IPS-NIHi11 (cell line): ENCODE data around the gene ZNF3.
"Not testable (repeated sequence)": the region's sequence is repeated elsewhere in the genome, so short reads cannot be mapped to it uniquely, and the experiment has no call there.

Experiments used
- DNase-seq: peaks from one replicate; pipeline ENCODE4 v3.0.0; 2012; ENCODE audit warnings: mixed read lengths, low spot score

Gene ZNF3

DNA sequence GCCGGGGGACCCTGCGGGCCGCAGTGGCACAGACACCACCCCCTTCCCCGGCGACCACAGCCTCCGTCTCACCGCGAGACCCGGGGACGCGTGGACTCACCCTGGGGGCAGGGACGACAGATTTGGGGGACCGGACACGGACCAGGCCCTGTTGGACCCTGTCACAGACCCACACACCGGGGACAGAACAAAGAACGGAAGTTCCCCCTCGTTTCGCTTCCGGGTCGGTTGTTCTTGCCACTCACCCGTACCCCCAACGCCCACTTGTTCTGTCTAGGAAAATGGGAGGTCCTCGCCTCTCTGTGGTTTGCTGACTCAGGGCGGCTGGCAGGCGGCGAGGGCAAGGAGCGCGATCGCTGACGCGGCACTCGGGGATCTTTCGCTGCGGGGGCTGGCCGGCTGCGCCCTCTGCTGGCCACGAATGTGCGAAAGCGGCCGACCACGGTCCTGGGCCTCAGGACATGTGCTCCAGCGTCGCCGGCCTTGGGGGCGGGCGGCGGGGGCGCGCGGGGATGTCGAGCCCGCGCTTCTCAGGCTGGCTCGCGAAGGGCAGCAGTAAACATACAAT lies at the start of gene ZNF3:
Gene ZNF3, minus strand, starts transcription at position 189 of the 568 bp plus-strand sequence. CDS start 4,366 bp downstream, outside the sequence.
- DNase-seq: peak; percentile 93

- DNase-seq: peak; percentile 88
These were observed 49.3 kb upstream of the ZNF3 start for GRCh38 chr7:100130608-100131453.

- not testable (repeated sequence) for DNase-seq
These were observed 48.7 kb upstream of the ZNF3 start for GRCh38 chr7:100130220-100130607.

GRCh38 chr7:100128637-100128963 lies 47.1 kb upstream of the ZNF3 start:
- no peak for DNase-seq

- no peak for DNase-seq
These were observed 46.5 kb upstream of the ZNF3 start for GRCh38 chr7:100127866-100128636.

DNA sequence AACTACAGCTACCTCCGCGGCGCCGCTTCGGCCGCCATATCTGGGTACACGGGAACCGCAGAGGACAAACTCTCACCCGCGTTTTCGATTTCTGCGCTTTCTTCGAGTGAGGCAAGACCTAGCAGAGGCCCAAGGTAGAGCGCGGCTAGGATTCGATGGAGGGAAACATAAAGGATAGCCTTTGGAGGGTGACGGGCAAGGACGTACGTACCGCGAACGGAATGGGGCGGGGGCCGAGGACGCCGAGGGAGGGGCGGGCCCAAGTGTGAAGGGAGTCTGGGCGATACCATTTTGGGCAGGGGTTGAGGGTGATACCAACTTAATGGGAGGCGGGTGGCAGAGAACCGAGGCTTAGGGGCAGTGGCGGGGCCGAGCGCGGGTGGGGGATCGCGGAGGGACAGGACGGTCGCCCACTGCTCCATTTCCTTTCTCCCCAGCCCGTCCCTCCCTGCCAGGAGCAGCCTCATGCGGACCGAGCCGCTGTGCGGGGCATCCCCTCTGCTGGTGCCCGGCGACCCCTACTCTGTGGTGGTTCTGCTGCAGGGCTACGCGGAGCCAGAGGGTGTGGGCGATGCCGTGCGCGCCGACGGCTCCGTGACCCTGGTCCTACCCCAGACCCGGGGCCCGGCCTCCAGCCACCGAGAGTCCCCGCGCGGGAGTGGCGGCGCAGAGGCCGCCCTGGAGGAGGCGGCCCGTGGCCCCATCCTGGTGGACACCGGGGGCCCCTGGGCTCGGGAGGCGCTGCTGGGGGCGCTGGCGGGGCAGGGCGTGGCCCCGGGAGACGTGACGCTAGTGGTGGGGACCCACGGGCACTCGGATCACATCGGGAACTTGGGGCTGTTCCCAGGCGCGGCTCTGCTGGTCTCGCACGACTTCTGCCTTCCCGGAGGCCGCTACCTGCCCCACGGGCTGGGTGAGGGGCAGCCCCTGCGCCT lies 45.7 kb upstream of the ZNF3 start, which contains the start of gene MBLAC1:
Gene MBLAC1, plus strand, starts transcription at position 37 of the 935 bp plus-strand sequence. Its CDS starts 429 bp downstream, at position 466.
- DNase-seq: peak; percentile 87

DNA sequence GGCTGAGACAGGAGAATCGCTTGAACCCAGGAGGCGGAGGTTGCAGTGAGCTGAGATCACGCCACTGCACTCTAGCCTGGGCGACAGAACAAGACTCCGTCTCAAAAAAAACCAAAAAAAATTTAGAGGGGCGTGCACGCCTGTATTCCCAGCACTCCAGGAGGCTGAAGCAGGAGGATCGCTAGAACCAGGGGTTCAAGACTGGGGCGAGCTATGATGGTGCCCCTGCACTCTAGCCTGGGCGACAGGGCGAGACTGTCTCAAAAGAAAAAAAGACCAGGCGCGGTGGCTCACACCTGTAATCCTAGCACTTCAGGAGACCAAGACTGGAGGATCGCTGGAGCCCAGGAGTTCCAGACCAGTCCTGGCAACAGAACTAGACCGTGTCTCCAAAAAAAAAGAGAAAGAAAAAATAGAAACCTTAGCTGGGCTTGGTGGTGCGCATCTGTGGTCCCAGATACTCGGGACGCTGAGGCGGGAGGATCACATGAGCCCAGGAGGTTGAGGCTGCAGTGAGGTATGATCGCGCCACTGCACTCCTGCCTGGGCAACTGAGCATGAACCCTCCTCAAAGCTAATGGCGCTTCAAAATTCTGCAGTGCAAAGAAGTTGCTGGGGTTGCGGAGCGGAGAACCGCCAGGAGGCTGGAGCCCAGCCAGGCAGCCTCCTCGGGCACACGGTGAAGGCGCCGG lies 44.9 kb upstream of the ZNF3 start:
- DNase-seq: no peak

DNA sequence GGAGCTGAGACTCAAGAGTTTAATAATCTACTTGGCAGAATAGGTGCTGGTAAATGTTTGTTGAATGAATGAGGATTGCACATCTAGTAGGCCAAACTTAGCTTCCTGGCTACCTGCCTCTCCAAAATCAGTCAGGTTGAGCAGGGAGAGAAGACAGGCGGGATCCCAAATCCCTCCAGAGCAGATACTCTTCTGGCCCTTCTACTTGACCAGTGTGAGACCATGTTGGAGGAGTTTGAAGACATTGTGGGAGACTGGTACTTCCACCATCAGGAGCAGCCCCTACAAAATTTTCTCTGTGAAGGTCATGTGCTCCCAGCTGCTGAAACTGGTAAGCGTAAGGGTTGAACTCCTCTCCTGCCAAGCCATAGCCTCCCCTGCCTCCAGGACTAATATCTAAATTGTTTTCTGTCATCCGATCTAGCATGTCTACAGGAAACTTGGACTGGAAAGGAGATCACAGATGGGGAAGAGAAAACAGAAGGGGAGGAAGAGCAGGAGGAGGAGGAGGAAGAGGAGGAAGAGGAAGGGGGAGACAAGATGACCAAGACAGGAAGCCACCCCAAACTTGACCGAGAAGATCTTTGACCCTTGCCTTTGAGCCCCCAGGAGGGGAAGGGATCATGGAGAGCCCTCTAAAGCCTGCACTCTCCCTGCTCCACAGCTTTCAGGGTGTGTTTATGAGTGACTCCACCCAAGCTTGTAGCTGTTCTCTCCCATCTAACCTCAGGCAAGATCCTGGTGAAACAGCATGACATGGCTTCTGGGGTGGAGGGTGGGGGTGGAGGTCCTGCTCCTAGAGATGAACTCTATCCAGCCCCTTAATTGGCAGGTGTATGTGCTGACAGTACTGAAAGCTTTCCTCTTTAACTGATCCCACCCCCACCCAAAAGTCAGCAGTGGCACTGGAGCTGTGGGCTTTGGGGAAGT lies 43.0 kb upstream of the ZNF3 start:
- no peak for DNase-seq

GRCh38 chr7:100122568-100122967 lies 41.0 kb upstream of the ZNF3 start:
- DNase-seq: no peak

DNA sequence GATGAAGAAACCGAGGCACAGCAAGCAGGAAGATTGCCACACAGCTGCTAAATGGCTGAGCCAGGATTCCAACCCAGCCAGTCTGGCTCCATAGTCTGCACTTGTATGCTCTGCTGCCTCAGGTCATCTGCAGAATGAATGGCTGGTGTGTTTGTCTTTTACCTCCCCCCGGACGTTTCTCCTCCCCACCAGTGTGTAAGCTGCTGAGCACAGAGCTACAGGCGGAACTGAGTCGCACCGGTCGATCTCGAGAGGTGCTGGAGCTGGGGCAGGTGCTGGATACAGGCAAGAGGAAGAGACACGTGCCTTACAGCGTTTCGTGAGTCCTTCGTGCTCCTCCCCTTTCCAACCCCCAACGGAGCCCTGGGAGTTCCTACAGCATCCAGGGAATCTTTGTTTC lies 40.5 kb upstream of the ZNF3 start:
- DNase-seq: no peak

- DNase-seq: no peak
These were observed 39.2 kb upstream of the ZNF3 start for GRCh38 chr7:100120733-100121036.

- peak; percentile 66 for DNase-seq
These were observed 38.6 kb upstream of the ZNF3 start for GRCh38 chr7:100119970-100120732.

GRCh38 chr7:100119072-100119969 lies 37.8 kb upstream of the ZNF3 start, which contains the start of the genes CNPY4 and TAF6:
CNPY4 (plus strand) TSS chr7:100119634; CDS start chr7:100119745, 111 bp downstream.
TAF6 (minus strand) TSS chr7:100119358; CDS start chr7:100114209, 5,149 bp downstream.
- DNase-seq: peak; percentile 98

- DNase-seq: no peak
These were observed 37.0 kb upstream of the ZNF3 start for GRCh38 chr7:100118388-100119071.

- no peak for DNase-seq
These were observed 33.5 kb upstream of the ZNF3 start for GRCh38 chr7:100115026-100115425.

DNA sequence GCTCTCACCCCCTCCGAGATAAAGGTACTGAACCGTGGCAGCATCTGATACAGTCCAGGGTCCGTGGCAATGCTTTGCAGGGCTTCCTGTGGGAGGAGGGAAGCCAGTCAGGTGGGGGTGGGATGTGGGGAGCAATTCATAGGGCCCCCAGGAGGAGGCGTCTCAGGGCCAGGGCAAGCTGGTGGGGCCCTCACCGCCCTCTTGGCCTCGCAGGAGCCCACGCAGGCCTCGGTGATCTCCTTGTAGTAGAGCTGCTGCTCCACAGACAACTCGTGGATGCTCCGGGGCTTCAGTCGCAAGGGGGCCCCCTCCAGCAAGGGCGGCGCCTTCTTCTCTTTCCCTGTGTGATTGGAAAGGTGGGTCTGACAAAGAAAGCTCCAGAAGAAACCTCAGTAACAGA lies 30.4 kb upstream of the ZNF3 start:
- DNase-seq: no peak

- no peak for DNase-seq
These were observed 29.6 kb upstream of the ZNF3 start for GRCh38 chr7:100111156-100111555.
